AG08396 (cell line): ENCODE results near the gene RHBDL3.
"Not testable (repeated sequence)": the region's sequence is repeated elsewhere in the genome, so short reads cannot be mapped to it uniquely, and the experiment has no call there.

Experiments
- DNase-seq: peaks from one replicate; pipeline ENCODE4 v3.0.0; 2012; ENCODE audit warnings: low spot score, mixed read lengths

RHBDL3 gene, protein sequence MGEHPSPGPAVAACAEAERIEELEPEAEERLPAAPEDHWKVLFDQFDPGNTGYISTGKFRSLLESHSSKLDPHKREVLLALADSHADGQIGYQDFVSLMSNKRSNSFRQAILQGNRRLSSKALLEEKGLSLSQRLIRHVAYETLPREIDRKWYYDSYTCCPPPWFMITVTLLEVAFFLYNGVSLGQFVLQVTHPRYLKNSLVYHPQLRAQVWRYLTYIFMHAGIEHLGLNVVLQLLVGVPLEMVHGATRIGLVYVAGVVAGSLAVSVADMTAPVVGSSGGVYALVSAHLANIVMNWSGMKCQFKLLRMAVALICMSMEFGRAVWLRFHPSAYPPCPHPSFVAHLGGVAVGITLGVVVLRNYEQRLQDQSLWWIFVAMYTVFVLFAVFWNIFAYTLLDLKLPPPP

GRCh38 chr17:32265192-32265923 is at the start of gene RHBDL3:
TSS of gene RHBDL3 (plus strand) at chr17:32265832. CDS start at chr17:32266190, 358 bp downstream.
- peak; percentile 62 for DNase-seq

- no peak for DNase-seq
These were observed 43.0 kb upstream of the RHBDL3 start for GRCh38 chr17:32222621-32223020.

- no peak for DNase-seq
These were observed 41.9 kb upstream of the RHBDL3 start for GRCh38 chr17:32223703-32224102.

DNA sequence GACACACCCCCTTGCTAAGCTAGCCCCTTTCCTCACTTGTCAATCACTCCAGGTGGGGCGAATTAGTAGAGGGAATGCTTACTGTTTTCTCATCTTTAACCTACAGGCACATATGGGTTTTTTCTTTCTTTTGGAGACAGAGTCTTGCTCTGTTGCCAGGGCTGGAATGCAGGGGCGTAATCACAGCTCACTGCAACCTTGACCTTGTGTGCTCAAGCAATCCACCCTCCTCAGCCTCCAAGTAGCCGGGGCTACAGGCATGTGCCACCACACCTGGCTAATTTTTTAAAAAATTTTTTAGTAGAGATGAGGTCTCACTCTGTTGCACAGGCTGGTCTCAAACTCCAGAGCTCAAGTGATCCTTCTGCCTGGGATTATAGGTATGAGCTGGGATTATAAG is 38.7 kb upstream of the RHBDL3 start:
- DNase-seq: no peak

DNA sequence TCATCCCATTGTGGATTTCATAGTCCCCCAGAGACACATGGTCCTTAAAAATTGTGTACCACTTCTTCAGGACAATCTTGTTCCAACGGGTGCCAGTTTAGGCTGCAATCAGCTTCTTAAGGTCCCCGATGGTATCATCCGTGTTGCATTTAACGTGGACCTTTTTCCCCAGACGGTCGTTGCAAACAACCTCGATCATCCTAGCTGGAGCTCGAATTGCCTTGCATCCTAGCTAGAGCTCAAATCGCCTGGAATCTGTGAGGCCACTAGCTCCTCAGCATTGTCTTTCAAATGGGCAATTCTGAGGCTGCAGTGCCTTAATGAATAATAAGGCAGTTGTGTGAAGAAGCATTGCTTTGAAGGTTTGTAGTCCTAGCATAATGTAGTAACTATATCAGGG is 37.7 kb upstream of the RHBDL3 start:
- DNase-seq: no peak

GRCh38 chr17:32235588-32235987 is 30.0 kb upstream of the RHBDL3 start:
- no peak for DNase-seq

DNA sequence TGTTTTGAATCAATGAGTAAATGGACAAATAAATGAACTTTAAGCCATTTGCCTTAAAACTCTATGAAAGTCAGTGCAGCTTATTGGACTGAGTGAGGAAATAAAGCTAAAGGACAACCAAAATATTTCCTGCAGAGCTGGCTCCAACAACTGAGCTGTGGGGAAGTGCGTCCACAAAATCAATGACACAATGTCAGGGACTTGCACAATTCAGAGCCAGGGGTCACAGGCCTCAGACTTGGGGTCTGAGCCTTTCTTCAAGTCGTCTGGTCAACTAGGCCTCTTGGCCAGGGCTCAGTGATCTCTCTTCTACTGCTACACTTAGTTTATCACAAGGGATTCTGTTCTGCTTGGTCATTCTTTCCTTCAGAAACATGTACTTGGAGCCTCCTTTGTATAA is 26.2 kb upstream of the RHBDL3 start:
- no peak for DNase-seq

- DNase-seq: no peak
These were observed 24.9 kb upstream of the RHBDL3 start for GRCh38 chr17:32240750-32241149.

- no peak for DNase-seq
These were observed 24.0 kb upstream of the RHBDL3 start for GRCh38 chr17:32241640-32242039.

DNA sequence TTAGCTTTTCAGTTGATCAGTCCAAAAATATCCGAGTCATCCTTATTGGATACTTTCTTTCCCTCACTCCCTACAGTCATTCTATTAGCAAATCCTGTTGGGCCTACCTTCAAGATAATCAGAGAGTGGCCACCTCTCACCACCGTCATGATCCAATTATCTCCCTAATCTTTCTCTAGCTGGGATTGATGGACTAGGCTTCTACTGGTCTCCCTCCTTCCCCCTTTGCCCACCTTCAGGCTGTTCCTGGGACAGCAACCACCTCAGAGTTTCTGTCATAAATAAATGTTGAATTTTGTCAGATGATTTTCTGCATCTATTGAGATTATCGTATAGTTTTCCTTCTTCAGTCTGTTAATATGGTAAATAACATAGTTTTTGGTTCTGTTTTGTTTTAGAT is 16.2 kb upstream of the RHBDL3 start:
- DNase-seq: no peak

- peak; percentile 83 for DNase-seq
These were observed 12.5 kb upstream of the RHBDL3 start for GRCh38 chr17:32253117-32253611.

GRCh38 chr17:32256012-32256700 is 9.5 kb upstream of the RHBDL3 start:
- DNase-seq: no peak

- DNase-seq: no peak
These were observed 9.0 kb upstream of the RHBDL3 start for GRCh38 chr17:32256701-32257019.

- DNase-seq: no peak
These were observed 7.1 kb upstream of the RHBDL3 start for GRCh38 chr17:32258383-32259140.

- DNase-seq: peak; percentile 83
These were observed 6.0 kb upstream of the RHBDL3 start for GRCh38 chr17:32259586-32259985.

DNA sequence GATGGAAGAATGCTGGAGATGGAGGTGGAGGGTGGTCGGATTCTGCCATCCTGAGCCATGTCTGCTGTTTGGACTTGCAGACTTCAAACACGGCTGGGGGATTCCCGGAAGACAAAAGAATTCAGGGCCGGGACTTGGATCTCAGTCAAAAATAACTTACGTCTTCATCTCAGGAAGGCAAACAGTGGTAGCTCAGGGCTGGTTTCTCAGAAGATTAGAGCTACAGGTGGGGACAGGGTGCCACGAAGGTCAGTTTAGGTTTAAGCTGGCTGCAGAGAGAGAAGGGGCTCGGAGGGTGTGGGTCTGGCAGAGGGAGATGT is 4.3 kb upstream of the RHBDL3 start:
- no peak for DNase-seq

GRCh38 chr17:32261936-32262510 is 3.6 kb upstream of the RHBDL3 start:
- DNase-seq: no peak

DNA sequence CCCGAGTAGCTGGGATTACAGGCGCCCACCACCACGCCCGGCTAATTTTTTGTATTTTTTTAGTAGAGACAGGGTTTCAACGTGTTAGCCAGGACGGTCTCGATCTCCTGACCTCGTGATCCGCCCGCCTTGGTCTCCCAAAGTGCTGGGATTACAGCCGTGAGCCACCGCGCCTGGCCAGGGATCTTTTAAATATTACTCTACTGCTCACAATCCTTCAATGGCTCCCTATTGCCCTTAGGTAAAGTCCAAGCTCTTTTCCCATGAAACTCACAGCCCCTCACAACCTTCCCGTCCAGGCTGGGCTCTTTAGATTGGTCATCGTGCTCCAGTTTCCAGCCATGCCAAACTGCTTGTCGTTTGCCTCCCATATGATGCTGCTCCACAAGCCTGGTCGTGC is 2.1 kb upstream of the RHBDL3 start:
- DNase-seq: not testable (repeated sequence)

DNA sequence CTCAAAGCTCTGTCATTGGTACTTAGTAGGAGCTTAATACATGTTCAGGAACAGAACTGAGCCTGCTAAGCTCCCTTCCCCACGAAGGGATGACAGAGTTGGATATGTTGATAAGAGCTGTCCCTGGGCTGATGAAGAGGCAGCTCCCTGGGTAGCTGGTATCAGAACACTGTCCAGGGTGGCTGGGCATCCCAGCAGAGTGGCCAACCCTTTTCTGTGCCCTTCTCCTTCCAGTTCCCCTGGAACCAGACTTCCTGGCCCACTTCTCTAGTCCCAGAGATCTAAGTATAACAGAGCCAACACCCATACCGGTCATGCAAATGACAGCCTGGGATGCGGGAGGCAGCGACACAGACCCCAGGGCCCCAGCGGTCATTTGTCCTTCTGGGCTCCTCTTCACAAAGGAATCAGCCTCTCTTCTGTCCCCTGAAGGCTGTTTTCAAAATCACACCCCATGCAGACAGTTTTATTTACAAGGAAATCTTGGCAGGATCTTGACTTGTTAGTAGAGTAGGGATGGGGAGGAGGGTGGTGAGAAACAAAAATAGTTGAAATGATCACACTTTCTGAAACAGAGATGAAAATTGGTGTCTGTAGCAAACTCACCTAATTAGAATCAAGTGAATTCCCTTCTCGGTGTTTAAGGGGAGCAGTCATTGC is 1.4 kb upstream of the RHBDL3 start:
- no peak for DNase-seq

GRCh38 chr17:32264823-32265191 is 825 bp upstream of the RHBDL3 start:
- DNase-seq: no peak

DNA sequence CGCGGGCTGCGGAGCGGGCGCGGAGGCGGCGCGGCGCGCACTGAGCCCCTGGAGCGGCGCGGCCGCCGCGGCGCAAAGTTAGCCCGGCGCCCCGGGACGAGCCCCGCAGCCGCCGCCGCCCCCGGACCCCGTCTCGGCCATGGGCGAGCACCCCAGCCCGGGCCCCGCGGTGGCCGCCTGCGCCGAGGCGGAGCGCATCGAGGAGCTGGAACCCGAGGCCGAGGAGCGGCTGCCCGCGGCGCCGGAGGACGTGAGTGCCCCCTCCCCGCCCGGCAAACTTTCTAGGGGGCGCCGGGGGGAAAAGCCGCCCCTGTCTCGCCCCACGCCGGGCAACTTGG is 388 bp downstream of the RHBDL3 start:
- no peak for DNase-seq
